Measurements from ENCODE around the gene HVCN1. TPM values are rescaled to one million over a fixed set of nuclear protein-coding genes. Genes with fewer than 3 reads are reported as not detected.
A peak's percentile ranks its signal among the peaks of the same experiment; 100 is the strongest.

HVCN1 gene
- total RNA-seq, 1 donor from 2014 or later: 83.9 TPM

GRCh38 chr12:110683888-110684287 is 5.0 kb downstream of the HVCN1 start:
- H3K4me1 Mint-ChIP-seq: peaks cover 89% of the 10 kb centered on the region
- ATAC-seq (ENCODE audit: low read depth): no peak
- intact Hi-C loops (cut with micrococcal nuclease): no loop called here
- no peaks in the 10 kb centered on the region for H3K9me3 Mint-ChIP-seq
- ChIA-PET CTCF (interaction anchor here (1.2 kb wide), 1 partner anchor 234 kb away, joined by 4 read pairs; the partner anchor contains the start of gene ARPC3), POLR2A (interaction anchor here (0.6 to 1.0 kb wide), 2 partner anchors 14 to 78 kb away, joined by 5 to 9 read pairs; no protein-coding TSS in a partner anchor)
- H3K27me3 Mint-ChIP-seq: no peaks in the 10 kb centered on the region
- TF ChIP-seq, protein P1, sequence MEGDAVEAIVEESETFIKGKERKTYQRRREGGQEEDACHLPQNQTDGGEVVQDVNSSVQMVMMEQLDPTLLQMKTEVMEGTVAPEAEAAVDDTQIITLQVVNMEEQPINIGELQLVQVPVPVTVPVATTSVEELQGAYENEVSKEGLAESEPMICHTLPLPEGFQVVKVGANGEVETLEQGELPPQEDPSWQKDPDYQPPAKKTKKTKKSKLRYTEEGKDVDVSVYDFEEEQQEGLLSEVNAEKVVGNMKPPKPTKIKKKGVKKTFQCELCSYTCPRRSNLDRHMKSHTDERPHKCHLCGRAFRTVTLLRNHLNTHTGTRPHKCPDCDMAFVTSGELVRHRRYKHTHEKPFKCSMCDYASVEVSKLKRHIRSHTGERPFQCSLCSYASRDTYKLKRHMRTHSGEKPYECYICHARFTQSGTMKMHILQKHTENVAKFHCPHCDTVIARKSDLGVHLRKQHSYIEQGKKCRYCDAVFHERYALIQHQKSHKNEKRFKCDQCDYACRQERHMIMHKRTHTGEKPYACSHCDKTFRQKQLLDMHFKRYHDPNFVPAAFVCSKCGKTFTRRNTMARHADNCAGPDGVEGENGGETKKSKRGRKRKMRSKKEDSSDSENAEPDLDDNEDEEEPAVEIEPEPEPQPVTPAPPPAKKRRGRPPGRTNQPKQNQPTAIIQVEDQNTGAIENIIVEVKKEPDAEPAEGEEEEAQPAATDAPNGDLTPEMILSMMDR (IDR thresholded peaks at IDR 0.05): no peak
- DNase-seq: no peak
- peak overlapping the region; percentile 90 for H3K27ac Mint-ChIP-seq
- H3K4me3 Mint-ChIP-seq: peak overlapping the region; percentile 21
- H3K36me3 Mint-ChIP-seq (ENCODE audit: low read depth): peaks cover 79% of the 10 kb centered on the region

DNA sequence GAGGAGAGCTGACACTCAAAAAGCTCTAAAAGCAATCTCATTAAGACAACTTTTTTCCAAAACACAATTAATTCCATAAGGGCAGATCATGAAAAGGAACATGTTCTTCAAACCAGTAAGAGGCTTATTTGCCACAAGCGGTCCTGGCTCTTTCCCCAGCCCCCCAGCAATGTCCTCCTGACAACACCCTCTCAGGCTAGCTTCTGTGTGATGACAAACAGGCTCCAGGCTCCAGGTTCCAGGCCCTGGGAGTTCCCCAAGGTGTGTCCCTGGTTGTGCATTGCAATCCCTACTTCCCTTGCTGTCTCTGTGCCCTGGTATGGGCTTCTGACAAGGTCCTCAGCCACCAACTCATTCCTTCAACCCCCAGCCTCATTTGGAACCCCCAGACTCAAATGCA is 8.9 kb downstream of the HVCN1 start:
- TF ChIP-seq, protein P1 (IDR thresholded peaks at IDR 0.05): no peak
- ATAC-seq (ENCODE audit: low read depth) (no peak), DNase-seq (no peak)
- ChIA-PET CTCF (interaction anchor here (0.7 to 1.6 kb wide), 2 partner anchors 78 to 230 kb away, joined by 3 to 4 read pairs; partner anchors contain the start of gene ARPC3), POLR2A (interaction anchor here (0.9 to 2.0 kb wide), 3 partner anchors 10 to 66 kb away, joined by 3 to 8 read pairs (median 6); partner anchors contain the start of gene TCTN1)
- H3K9me3 Mint-ChIP-seq: no peaks in the 10 kb centered on the region
- H3K4me1 Mint-ChIP-seq: peaks cover 96% of the 10 kb centered on the region
- H3K27me3 Mint-ChIP-seq: no peaks in the 10 kb centered on the region
- H3K36me3 Mint-ChIP-seq (ENCODE audit: low read depth): peaks cover 75% of the 10 kb centered on the region
- peak overlapping the region; percentile 90 for H3K27ac Mint-ChIP-seq
- H3K4me3 Mint-ChIP-seq: peak overlapping the region; percentile 35
- intact Hi-C loops (cut with micrococcal nuclease): no loop called here

DNA sequence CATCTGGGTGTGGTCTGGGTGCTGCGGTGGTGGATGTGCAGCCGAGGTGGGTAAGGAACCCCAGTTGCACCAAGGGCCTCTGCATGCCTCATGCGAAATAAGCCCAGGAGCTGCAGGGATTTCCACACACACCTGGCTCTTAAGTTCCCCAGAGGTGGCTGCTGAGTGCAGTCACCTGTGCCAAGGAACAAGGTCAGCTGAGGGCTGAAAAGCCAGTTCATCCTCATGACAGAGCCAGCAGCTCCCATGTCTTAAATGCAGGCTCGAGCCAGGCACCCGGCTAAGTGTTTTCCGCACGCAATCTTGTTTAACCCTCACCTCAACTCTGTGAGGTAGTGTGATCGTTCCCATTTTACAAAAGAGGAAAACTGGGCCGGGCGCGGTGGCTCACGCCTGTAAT is 9.7 kb downstream of the HVCN1 start:
- DNase-seq (no peak), ATAC-seq (ENCODE audit: low read depth) (no peak)
- Mint-ChIP-seq H3K9me3 (no peaks in the 10 kb centered on the region), H3K27ac (peak overlapping the region; percentile 90), H3K4me1 (peaks cover 96% of the 10 kb centered on the region), H3K27me3 (no peaks in the 10 kb centered on the region), H3K36me3 (ENCODE audit: low read depth) (peaks cover 75% of the 10 kb centered on the region), H3K4me3 (peak overlapping the region; percentile 78)
- TF ChIP-seq, protein P1 (IDR thresholded peaks at IDR 0.05): no peak
- intact Hi-C loops (cut with micrococcal nuclease): no loop called here
- ChIA-PET CTCF (interaction anchor here (0.7 to 1.6 kb wide), 3 partner anchors 78 to 229 kb away, joined by 3 to 4 read pairs (median 4); partner anchors contain the start of gene ARPC3), POLR2A (interaction anchor here (0.7 to 4.8 kb wide), 10 partner anchors 7 to 725 kb away, joined by 3 to 45 read pairs (median 8); partner anchors contain the start of gene TCTN1)

DNA sequence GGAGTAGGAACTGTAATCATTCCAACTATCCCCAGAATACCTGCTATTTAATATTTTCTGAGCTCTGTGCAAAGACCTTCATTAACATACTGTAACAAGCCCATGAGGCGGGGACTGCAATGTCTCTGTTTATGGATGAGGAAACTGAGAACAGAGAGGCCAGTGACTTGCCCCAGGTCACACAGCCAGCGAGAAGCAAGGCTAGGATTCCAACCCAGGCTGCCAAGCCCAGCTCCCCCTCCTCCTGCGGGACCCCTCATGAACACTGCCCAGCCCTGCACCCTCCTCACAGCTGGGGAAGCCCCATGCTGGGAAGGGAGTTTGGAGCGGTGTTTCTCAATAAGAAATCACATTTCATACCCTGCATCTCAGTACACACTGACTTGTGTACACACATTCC is 10.9 kb downstream of the HVCN1 start:
- Mint-ChIP-seq H3K4me1 (peaks cover 96% of the 10 kb centered on the region), H3K9me3 (no peaks in the 10 kb centered on the region), H3K4me3 (peak overlapping the region; percentile 78), H3K27me3 (no peaks in the 10 kb centered on the region), H3K27ac (peak overlapping the region; percentile 90), H3K36me3 (ENCODE audit: low read depth) (peaks cover 80% of the 10 kb centered on the region)
- POLR2A ChIA-PET: interaction anchor here (0.7 to 4.8 kb wide), 13 partner anchors 9 to 61 kb away, joined by 3 to 45 read pairs (median 5); no protein-coding TSS in a partner anchor
- CTCF ChIA-PET: interaction anchor here (0.8 to 0.9 kb wide), 3 partner anchors 8 to 20 kb away, joined by 3 to 4 read pairs (median 3); no protein-coding TSS in a partner anchor
- TF ChIP-seq, protein P1 (IDR thresholded peaks at IDR 0.05): no peak
- intact Hi-C loops (cut with micrococcal nuclease): loop anchor here (1.0 kb wide), 3 partner anchors 8 to 17 kb away; no protein-coding TSS in a partner anchor
- ATAC-seq (ENCODE audit: low read depth): peak; percentile 6
- no peak for DNase-seq

DNA sequence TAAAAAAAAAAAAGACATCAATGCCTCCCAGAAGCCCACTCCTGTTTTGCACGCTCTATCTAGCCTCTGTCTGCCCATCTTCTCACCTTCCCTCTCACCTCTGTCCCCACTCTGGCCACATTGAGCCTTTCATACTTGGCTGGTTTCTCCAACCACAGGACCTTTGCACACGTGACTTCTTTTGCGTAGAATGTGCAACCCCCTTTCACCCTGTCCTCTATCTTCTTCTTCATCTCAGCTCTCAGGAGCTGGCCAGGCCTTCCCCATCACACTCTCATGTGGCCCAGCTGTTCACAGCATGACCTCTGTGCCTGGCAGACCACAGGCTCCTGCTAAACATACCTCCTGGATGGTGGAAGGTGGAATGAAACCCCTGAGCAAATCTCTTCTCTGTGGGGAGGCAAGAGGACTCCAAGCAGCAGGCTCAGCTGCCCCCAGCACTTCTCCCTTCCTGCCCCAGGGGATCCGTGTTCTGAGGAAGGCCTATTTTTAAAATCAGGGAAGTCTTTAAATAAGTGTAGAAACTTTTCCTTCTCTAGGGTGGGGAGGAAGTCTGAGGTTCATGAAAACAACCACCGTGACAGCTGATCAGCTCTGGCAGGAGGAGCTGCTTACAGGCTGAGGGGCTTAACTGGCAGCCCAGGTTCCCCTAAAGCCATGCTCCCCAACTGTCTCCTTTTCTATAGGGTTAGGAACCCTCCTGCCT is 11.6 kb downstream of the HVCN1 start:
- POLR2A ChIA-PET: interaction anchor here (0.7 to 4.8 kb wide), 14 partner anchors 9 to 227 kb away, joined by 3 to 45 read pairs (median 6); partner anchors contain the start of genes ARPC3 and TCTN1
- intact Hi-C loops (cut with micrococcal nuclease): loop anchor here (1.0 kb wide), 3 partner anchors 8 to 16 kb away; no protein-coding TSS in a partner anchor
- CTCF ChIA-PET: interaction anchor here (0.8 to 1.3 kb wide), 4 partner anchors 9 to 20 kb away, joined by 3 to 4 read pairs (median 3); no protein-coding TSS in a partner anchor

More for the DNA sequence above, 11.6 kb downstream of the HVCN1 start:
- Mint-ChIP-seq H3K27me3 (no peaks in the 10 kb centered on the region), H3K4me3 (peak overlapping the region; percentile 78), H3K27ac (peak overlapping the region; percentile 90), H3K9me3 (no peaks in the 10 kb centered on the region), H3K4me1 (peaks cover 96% of the 10 kb centered on the region), H3K36me3 (ENCODE audit: low read depth) (peaks cover 80% of the 10 kb centered on the region)
- DNase-seq (peak; percentile 50), ATAC-seq (ENCODE audit: low read depth) (peak; percentile 64)
- TF ChIP-seq, protein P1 (IDR thresholded peaks at IDR 0.05): no peak
